Body of pancreas (tissue), 4 donors: ENCODE measurements around the gene TTC7B. TPM values are rescaled to one million over a fixed set of nuclear protein-coding genes. Genes with fewer than 3 reads are reported as not detected.

ENCODE experiments used
- ATAC-seq: fragments of 150-250 bp; one replicate; pipeline ENCODE4 v1.9.1; 2016
- DNase-seq, 4 donors: peaks; one replicate each; pipeline ENCODE4 v3.0.0-alpha.2; 2019
- H3K27ac ChIP-seq, 4 donors: fragments of 200-600 bp; sonication (generic); 1 replicate in 3 of 4; 2 replicates in 1 of 4; pipeline versions ENCODE4 v1.5.1 to v1.6.1; 2016 to 2019; ENCODE audit warnings: mild to moderate bottlenecking in 1 of 4, mixed read lengths in 1 of 4, moderate library complexity in 1 of 4
- H3K27me3 ChIP-seq, 2 donors: fragments of 200-600 bp; sonication (generic); one replicate each; pipeline ENCODE4 v1.6.0; 2016; ENCODE audit warnings: mild to moderate bottlenecking in 1 of 2
- H3K36me3 ChIP-seq, 2 donors: fragments of 200-600 bp; sonication (generic); replicated peaks in 1 of 2; 2 replicates each; pipeline ENCODE4 v1.5.1; 2016; ENCODE audit warnings: low read depth in 2 of 2; ENCODE audit not compliant: insufficient read depth in 1 of 2
- H3K4me1 ChIP-seq: fragments of 200-600 bp; sonication (generic); one replicate; pipeline ENCODE4 v1.6.0; 2016
- H3K4me3 ChIP-seq, 2 donors: fragments of 200-600 bp; sonication (generic); 1 replicate in 1 of 2; 2 replicates in 1 of 2; pipeline ENCODE4 v1.5.1; 2016 to 2019
- H3K9me3 ChIP-seq, 3 donors: fragments of 200-600 bp; sonication (generic); 1 replicate in 2 of 3; 2 replicates in 1 of 3; pipeline ENCODE4 v1.5.1; 2016
- CTCF ChIP-seq, 7 experiments: fragments of 450-650 bp in 4 of 7; fragments of 200-600 bp in 3 of 7; sonication (generic) in 3 of 7; IDR thresholded peaks; one replicate each; pipeline ENCODE4 v1.5.1; 2016 to 2019; ENCODE audit warnings: antibody characterized with exemption in 7 of 7
- POLR2A ChIP-seq, 3 donors: fragments of 450-650 bp; IDR thresholded peaks; one replicate each; pipeline ENCODE4 v1.6.1; 2016; ENCODE audit warnings: antibody characterized with exemption in 3 of 3, mild to moderate bottlenecking in 2 of 3
- WGBS, 2 donors: methylation state at CpG; one replicate each; pipeline ENCODE4 v1.1.5; 2017; 5-methylcytosine and 5-hydroxymethylcytosine counted together
- intact Hi-C: fragments of 100-400 bp; cut with DNase I; formaldehyde crosslinking; loops from one replicate; pipeline ENCODE4 v1.15.1; 2023
- total RNA-seq, 2 donors: library from RNA; depleted of rRNA; stranded (reverse); fragments of >200 nt; gene quantifications; one replicate each; pipeline ENCODE4 v1.1.0, GENCODE V29; 2016

The TTC7B gene
- total RNA-seq, 2 donors from 2014 or later = 15.3 to 44.2 TPM

- intact Hi-C loops = no loop called here
- DNase-seq (no peak), ATAC-seq (no peak)
- Histone ChIP-seq H3K4me3 (no peak overlapping the region), H3K4me1 (no peaks in the 10 kb centered on the region), H3K9me3 (no peaks in the 10 kb centered on the region), H3K27ac (no peak overlapping the region), H3K36me3 (no peaks in the 10 kb centered on the region), H3K27me3 (no peaks in the 10 kb centered on the region)
- 54 to 62% methylated on average over 6 to 8 of the region's 8 CpGs for WGBS, 2 donors
- TF ChIP-seq POLR2A (IDR thresholded peaks at IDR 0.05) (no peak), CTCF (IDR thresholded peaks at IDR 0.05) (no peak)
Observed at GRCh38 chr14:90654831-90655276, 161.4 kb downstream of the TTC7B start.

GRCh38 chr14:90652626-90653025 lies 163.6 kb downstream of the TTC7B start:
- H3K9me3 ChIP-seq = no peaks in the 10 kb centered on the region
- ATAC-seq = no peak
- TF ChIP-seq POLR2A (IDR thresholded peaks at IDR 0.05) (no peak), CTCF (IDR thresholded peaks at IDR 0.05) (no peak)
- WGBS, 2 donors = 87 to 88% methylated on average over 6 of the region's 6 CpGs
- H3K36me3 ChIP-seq = no peaks in the 10 kb centered on the region
- no peaks in the 10 kb centered on the region for H3K27me3 ChIP-seq
- H3K27ac ChIP-seq = no peak overlapping the region
- intact Hi-C loops = no loop called here
- no peak overlapping the region for H3K4me3 ChIP-seq
- no peak for DNase-seq
- no peaks in the 10 kb centered on the region for H3K4me1 ChIP-seq

- intact Hi-C loops = no loop called here
- H3K27ac ChIP-seq = no peak overlapping the region
- TF ChIP-seq CTCF (IDR thresholded peaks at IDR 0.05) = no peak
- TF ChIP-seq POLR2A (IDR thresholded peaks at IDR 0.05) = no peak
- no peak overlapping the region for H3K4me3 ChIP-seq
- ATAC-seq (no peak), DNase-seq (no peak)
- no peaks in the 10 kb centered on the region for H3K27me3 ChIP-seq
- 78 to 81% methylated on average over 9 of the region's 9 CpGs for WGBS, 2 donors
- no peaks in the 10 kb centered on the region for H3K36me3 ChIP-seq
- no peaks in the 10 kb centered on the region for H3K4me1 ChIP-seq
- no peaks in the 10 kb centered on the region for H3K9me3 ChIP-seq
Observed at GRCh38 chr14:90651976-90652560, 164.2 kb downstream of the TTC7B start.

GRCh38 chr14:90651271-90651804 lies 164.9 kb downstream of the TTC7B start:
- Histone ChIP-seq H3K36me3 (no peaks in the 10 kb centered on the region), H3K4me3 (no peak overlapping the region), H3K9me3 (no peaks in the 10 kb centered on the region), H3K4me1 (no peaks in the 10 kb centered on the region), H3K27me3 (no peaks in the 10 kb centered on the region), H3K27ac (no peak overlapping the region)
- WGBS, 2 donors = 77% methylated on average over 5 of the region's 5 CpGs
- intact Hi-C loops = no loop called here
- TF ChIP-seq CTCF (IDR thresholded peaks at IDR 0.05) (no peak), POLR2A (IDR thresholded peaks at IDR 0.05) (no peak)
- no peak for DNase-seq
- ATAC-seq = no peak

- TF ChIP-seq POLR2A (IDR thresholded peaks at IDR 0.05) (no peak), CTCF (IDR thresholded peaks at IDR 0.05) (no peak)
- Histone ChIP-seq H3K9me3 (no peaks in the 10 kb centered on the region), H3K4me1 (no peaks in the 10 kb centered on the region), H3K4me3 (no peak overlapping the region), H3K27me3 (no peaks in the 10 kb centered on the region), H3K36me3 (peaks cover 0 to 3% of the 10 kb centered on the region in 2 donors), H3K27ac (no peak overlapping the region)
- WGBS, 2 donors = 90 to 97% methylated on average over 3 of the region's 3 CpGs
- intact Hi-C loops = no loop called here
- no peak for DNase-seq
- no peak for ATAC-seq
Observed at GRCh38 chr14:90649557-90650135, 166.6 kb downstream of the TTC7B start.
